ENCODE measurements around the gene SLC13A3.

SLC13A3 gene

GRCh38 chr20:46695892-46696291 lies 44.6 kb upstream of the SLC13A3 start:
- TF ChIP-seq, protein P1, sequence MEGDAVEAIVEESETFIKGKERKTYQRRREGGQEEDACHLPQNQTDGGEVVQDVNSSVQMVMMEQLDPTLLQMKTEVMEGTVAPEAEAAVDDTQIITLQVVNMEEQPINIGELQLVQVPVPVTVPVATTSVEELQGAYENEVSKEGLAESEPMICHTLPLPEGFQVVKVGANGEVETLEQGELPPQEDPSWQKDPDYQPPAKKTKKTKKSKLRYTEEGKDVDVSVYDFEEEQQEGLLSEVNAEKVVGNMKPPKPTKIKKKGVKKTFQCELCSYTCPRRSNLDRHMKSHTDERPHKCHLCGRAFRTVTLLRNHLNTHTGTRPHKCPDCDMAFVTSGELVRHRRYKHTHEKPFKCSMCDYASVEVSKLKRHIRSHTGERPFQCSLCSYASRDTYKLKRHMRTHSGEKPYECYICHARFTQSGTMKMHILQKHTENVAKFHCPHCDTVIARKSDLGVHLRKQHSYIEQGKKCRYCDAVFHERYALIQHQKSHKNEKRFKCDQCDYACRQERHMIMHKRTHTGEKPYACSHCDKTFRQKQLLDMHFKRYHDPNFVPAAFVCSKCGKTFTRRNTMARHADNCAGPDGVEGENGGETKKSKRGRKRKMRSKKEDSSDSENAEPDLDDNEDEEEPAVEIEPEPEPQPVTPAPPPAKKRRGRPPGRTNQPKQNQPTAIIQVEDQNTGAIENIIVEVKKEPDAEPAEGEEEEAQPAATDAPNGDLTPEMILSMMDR (IDR thresholded peaks at IDR 0.05; ENCODE audit: low read depth, low read length), result no peak
- H3K4me3 ChIP-seq (replicated peaks in 1 of 2; ENCODE audit: low read depth in 2 of 2, low read length in 2 of 2), result no peak overlapping the region
- peak; percentile 16 to 73 for DNase-seq (ENCODE audit: low read depth in 2 of 2)

DNA sequence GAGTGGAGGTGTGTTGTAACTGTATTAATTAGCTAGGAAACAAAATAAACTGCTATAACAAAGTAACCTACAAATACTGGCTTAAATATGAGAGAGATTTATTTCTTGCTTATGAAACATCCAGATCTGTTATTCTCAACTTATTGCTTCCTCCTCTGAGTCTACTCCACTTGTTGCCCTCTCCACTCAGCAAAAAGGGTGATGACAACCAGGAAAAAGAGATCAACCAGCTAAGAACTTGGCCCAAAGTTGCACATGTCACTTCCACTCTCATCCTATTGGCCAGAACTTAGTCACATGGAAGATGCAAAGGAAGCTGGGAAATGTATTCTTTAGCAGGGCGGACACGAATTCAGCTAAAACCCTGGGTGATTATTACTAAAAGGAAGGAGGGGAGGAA lies 43.2 kb upstream of the SLC13A3 start:
- peak; percentile 72 to 85 for DNase-seq (ENCODE audit: low read depth in 2 of 2)
- H3K4me3 ChIP-seq (replicated peaks in 1 of 2; ENCODE audit: low read depth in 2 of 2, low read length in 2 of 2), result no peak overlapping the region
- TF ChIP-seq, protein P1 (IDR thresholded peaks at IDR 0.05; ENCODE audit: low read depth, low read length), result no peak

GRCh38 chr20:46691196-46691595 lies 39.9 kb upstream of the SLC13A3 start:
- H3K4me3 ChIP-seq (replicated peaks in 1 of 2; ENCODE audit: low read depth in 2 of 2, low read length in 2 of 2), result no peak overlapping the region
- TF ChIP-seq, protein P1 (IDR thresholded peaks at IDR 0.05; ENCODE audit: low read depth, low read length), result no peak
- no peak for DNase-seq (ENCODE audit: low read depth in 2 of 2)

GRCh38 chr20:46690219-46691106 lies 39.2 kb upstream of the SLC13A3 start:
- TF ChIP-seq, protein P1 (IDR thresholded peaks at IDR 0.05; ENCODE audit: low read depth, low read length), result no peak
- peak; percentile 27 to 39 for DNase-seq (ENCODE audit: low read depth in 2 of 2)
- H3K4me3 ChIP-seq (replicated peaks in 1 of 2; ENCODE audit: low read depth in 2 of 2, low read length in 2 of 2), result peak overlapping the region in 1 of 2 donors; percentile 52

GRCh38 chr20:46689754-46690085 lies 38.5 kb upstream of the SLC13A3 start:
- peak overlapping the region; percentile 16 to 52 for H3K4me3 ChIP-seq (replicated peaks in 1 of 2; ENCODE audit: low read depth in 2 of 2, low read length in 2 of 2)
- TF ChIP-seq, protein P1 (IDR thresholded peaks at IDR 0.05; ENCODE audit: low read depth, low read length), result no peak
- no peak for DNase-seq (ENCODE audit: low read depth in 2 of 2)

- TF ChIP-seq, protein P1 (IDR thresholded peaks at IDR 0.05; ENCODE audit: low read depth, low read length), result no peak
- DNase-seq (ENCODE audit: low read depth in 2 of 2), result peak; percentile 100
- peak within 1 kb of the TSS; percentile 57 to 85 for H3K4me3 ChIP-seq (replicated peaks in 1 of 2; ENCODE audit: low read depth in 2 of 2, low read length in 2 of 2)
These were observed 38.0 kb upstream of the SLC13A3 start, which contains the start of gene TP53RK for GRCh38 chr20:46689082-46689753. Gene TP53RK (minus strand): TSS chr20:46689444. CDS start chr20:46689414, 30 bp downstream.
